ENCODE data around the gene PLEKHA4. TPM values are rescaled to one million over a fixed set of nuclear protein-coding genes. Genes with fewer than 3 reads are reported as not detected.

Gene PLEKHA4
- total RNA-seq, 1 donor from 2014 or later = 1.9 TPM

DNA sequence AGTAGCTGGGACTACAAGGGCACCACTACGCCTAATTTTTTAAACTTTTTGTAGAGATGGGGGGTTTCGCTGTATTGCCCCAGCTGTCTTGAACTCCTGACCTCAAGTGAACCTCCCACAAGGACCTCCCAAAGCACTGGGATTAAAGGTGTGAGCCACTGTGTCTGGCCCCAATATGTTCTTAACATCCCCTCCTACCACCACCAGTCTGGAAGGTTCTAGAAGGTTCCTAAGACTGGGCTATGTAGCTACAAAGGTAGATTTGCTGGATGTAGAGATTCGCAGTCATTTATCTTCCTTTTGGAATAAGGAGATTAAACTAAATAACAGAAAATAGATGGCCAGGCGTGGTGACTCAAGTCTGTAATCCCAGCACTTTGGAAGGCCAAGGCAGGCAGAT lies 37.5 kb downstream of the PLEKHA4 start:
- peaks cover 2% of the 10 kb centered on the region for H3K27me3 Mint-ChIP-seq (ENCODE audit: insufficient read depth)
- DNase-seq (ENCODE audit: low spot score) = no peak
- no peak overlapping the region for H3K4me3 Mint-ChIP-seq
- H3K36me3 Mint-ChIP-seq (ENCODE audit: low read depth) = no peaks in the 10 kb centered on the region
- intact Hi-C loops (cut with micrococcal nuclease) = no loop called here
- H3K9me3 Mint-ChIP-seq = no peaks in the 10 kb centered on the region
- H3K27ac Mint-ChIP-seq = no peak overlapping the region
- H3K4me1 Mint-ChIP-seq (ENCODE audit: low read depth) = peaks cover 11% of the 10 kb centered on the region

DNA sequence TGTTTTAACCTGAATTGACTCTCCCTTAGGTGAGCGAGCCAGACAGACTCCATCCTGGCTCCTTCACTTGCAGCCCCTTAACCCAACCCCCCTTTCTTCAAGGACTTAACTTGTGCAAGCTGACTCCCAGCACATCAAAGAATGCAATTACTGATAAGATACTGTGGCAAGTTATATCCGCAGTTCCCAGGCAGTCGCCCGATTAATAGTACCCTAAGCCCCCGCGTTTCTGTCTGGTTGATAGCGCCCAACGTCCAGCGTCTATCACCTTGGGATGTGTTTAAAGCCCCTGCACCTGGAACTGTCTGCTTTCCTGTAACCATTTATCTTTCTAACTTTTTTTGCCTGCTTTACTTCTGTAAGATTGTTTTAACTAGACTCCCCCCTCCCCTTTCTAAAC lies 38.3 kb downstream of the PLEKHA4 start:
- Mint-ChIP-seq H3K36me3 (ENCODE audit: low read depth) (no peaks in the 10 kb centered on the region), H3K27me3 (ENCODE audit: insufficient read depth) (peaks cover 2% of the 10 kb centered on the region), H3K4me1 (ENCODE audit: low read depth) (peaks cover 5% of the 10 kb centered on the region), H3K27ac (no peak overlapping the region), H3K9me3 (no peaks in the 10 kb centered on the region), H3K4me3 (no peak overlapping the region)
- no peak for DNase-seq (ENCODE audit: low spot score)
- intact Hi-C loops (cut with micrococcal nuclease) = no loop called here

DNA sequence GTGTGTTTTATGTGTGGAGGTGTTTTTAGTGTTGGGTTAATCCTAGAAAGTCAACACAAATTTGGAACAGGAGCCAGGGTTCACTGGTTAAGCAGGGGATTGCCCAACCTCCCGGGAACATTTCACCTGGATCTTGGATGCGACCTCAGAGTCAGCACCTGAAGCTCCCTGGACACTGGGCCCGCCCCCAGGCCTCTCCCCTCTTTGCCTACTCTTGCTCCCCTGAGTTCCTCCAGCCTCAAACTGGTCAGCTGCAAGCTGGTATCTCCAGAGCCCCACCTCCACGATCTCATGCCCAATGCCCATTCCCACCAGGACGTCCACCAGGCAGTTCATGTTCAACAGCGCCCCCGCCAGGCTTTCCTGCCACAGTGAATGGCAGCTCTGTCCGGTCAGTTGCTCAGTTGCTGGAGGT lies 41.8 kb downstream of the PLEKHA4 start:
- no peaks in the 10 kb centered on the region for H3K4me1 Mint-ChIP-seq (ENCODE audit: low read depth)
- no peak overlapping the region for H3K4me3 Mint-ChIP-seq
- no peaks in the 10 kb centered on the region for H3K36me3 Mint-ChIP-seq (ENCODE audit: low read depth)
- no peaks in the 10 kb centered on the region for H3K9me3 Mint-ChIP-seq
- no peak for DNase-seq (ENCODE audit: low spot score)
- H3K27me3 Mint-ChIP-seq (ENCODE audit: insufficient read depth) = no peaks in the 10 kb centered on the region
- intact Hi-C loops (cut with micrococcal nuclease) = no loop called here
- no peak overlapping the region for H3K27ac Mint-ChIP-seq

DNA sequence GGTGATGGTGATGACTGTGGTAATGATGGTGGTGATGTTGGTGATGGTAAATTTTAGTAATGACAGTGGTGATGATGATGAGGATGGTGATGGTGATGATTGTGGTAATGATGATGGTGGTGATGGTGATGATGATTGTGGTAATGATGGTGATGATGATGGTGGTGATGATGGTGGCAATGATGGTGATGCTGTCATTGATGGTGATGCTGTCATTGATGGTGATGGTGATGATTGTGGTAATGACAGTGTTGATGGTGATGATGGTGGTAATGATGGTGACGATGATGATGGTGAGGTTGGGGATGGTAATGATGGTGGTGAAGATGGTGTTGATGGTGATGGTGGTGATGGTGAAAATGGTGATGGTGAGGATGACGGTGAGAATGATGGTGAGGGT lies 45.9 kb downstream of the PLEKHA4 start:
- Mint-ChIP-seq H3K36me3 (ENCODE audit: low read depth) (no peaks in the 10 kb centered on the region), H3K27me3 (ENCODE audit: insufficient read depth) (no peaks in the 10 kb centered on the region), H3K9me3 (no peaks in the 10 kb centered on the region), H3K4me3 (no peak overlapping the region), H3K4me1 (ENCODE audit: low read depth) (no peaks in the 10 kb centered on the region), H3K27ac (no peak overlapping the region)
- DNase-seq (ENCODE audit: low spot score) = no peak
- intact Hi-C loops (cut with micrococcal nuclease) = no loop called here

DNA sequence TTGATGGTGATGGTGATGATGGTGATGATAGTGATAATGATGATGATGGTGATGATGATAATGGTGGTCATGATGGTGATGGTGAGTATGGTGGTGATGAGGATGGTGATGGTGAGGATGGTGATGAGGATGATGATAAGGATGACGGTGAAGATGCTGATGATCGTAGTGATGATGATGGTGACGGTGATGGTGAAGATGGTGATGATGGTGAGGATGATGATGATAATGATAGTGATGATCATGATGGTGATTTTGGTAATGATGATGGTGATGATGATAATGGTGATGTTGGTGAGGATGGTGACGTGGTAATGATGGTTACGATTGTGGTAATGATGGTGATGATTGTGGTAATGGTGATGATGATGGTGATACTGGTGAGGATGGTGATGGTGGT lies 46.8 kb downstream of the PLEKHA4 start:
- DNase-seq (ENCODE audit: low spot score) = no peak
- Mint-ChIP-seq H3K36me3 (ENCODE audit: low read depth) (no peaks in the 10 kb centered on the region), H3K4me1 (ENCODE audit: low read depth) (peaks cover under 1% of the 10 kb centered on the region), H3K27ac (no peak overlapping the region), H3K27me3 (ENCODE audit: insufficient read depth) (no peaks in the 10 kb centered on the region), H3K4me3 (no peak overlapping the region), H3K9me3 (no peaks in the 10 kb centered on the region)
- intact Hi-C loops (cut with micrococcal nuclease) = no loop called here

DNA sequence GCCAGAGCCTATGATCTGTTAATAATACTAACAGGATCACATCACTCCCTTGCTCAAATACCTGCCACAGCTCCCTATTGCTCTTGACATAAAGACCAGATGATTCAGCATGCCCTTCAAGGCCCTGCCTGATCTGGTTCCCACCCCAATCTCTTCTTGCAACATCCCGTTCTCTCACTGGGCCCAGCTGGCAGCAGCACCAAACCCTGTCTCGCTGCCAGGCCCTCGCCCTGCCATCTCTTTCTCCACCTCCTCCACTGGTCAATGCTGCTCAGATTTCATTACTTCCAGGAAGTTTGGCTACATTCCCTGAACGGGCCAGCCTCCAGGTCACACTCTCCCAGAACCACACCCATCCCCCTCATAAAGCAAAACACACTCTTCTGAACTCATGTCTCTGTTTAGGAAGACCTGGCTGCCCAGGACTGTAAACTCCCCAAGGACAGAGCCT lies 49.0 kb downstream of the PLEKHA4 start:
- no peak for DNase-seq (ENCODE audit: low spot score)
- Mint-ChIP-seq H3K27me3 (ENCODE audit: insufficient read depth) (no peaks in the 10 kb centered on the region), H3K36me3 (ENCODE audit: low read depth) (no peaks in the 10 kb centered on the region), H3K4me1 (ENCODE audit: low read depth) (peaks cover 10% of the 10 kb centered on the region), H3K27ac (no peak overlapping the region), H3K9me3 (no peaks in the 10 kb centered on the region), H3K4me3 (no peak overlapping the region)
- intact Hi-C loops (cut with micrococcal nuclease) = no loop called here

DNA sequence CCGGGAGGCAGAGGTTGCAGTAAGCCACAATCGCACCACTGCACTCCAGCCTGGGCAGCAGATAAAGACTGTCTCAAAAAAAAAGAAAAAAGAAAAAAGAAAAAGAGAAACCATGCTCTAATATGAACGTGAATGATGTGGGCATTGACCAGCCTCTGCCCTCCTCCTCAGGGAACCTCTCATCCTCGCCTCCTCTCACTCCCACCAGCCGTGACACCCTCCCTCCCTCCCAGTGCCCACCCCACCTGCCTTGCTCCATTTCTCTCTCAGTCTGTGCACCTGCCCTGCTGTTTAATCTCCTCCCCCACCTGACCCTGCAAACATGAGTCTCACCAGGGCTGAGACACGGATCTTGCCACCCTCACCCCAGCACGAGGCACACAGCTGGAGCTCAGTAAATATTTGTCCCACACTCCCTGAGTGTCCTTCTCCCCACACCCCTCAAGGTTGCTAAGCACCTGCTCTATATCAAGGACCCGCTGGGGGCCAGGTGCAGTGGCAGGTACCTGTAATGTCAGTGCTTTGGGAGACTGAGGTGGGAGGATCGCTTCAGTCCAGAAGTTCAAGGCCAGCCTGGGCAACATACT lies 50.1 kb downstream of the PLEKHA4 start:
- intact Hi-C loops (cut with micrococcal nuclease) = no loop called here
- Mint-ChIP-seq H3K4me3 (no peak overlapping the region), H3K9me3 (no peaks in the 10 kb centered on the region), H3K27me3 (ENCODE audit: insufficient read depth) (no peaks in the 10 kb centered on the region), H3K4me1 (ENCODE audit: low read depth) (peaks cover 10% of the 10 kb centered on the region), H3K27ac (no peak overlapping the region), H3K36me3 (ENCODE audit: low read depth) (no peaks in the 10 kb centered on the region)
- no peak for DNase-seq (ENCODE audit: low spot score)

DNA sequence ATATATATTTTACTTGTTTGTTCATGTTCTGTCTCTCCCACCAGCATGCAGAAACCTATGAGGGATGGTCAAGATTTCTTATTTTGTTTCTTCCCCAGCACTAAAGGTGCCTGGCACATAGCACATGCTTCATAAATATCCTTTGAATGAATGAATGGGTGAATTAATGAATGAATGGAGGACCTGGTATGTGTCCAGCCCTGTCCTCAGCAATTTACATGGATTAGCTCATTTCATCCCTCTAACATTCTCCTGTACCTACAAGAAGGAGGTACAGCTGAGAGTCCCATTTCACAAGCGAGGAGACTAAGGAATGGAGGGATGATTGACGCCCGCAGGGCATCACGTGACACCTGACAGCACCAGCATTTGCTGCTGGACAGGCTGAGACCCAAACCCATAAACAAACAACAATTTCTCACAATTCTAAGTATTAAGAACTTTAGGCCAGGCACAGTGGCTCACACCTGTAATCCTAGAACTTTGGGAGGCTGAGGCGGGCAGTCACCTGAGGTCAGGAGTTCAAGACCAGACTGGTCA lies 50.8 kb downstream of the PLEKHA4 start:
- Mint-ChIP-seq H3K27me3 (ENCODE audit: insufficient read depth) (no peaks in the 10 kb centered on the region), H3K4me1 (ENCODE audit: low read depth) (peaks cover 10% of the 10 kb centered on the region), H3K27ac (no peak overlapping the region), H3K36me3 (ENCODE audit: low read depth) (no peaks in the 10 kb centered on the region), H3K4me3 (no peak overlapping the region), H3K9me3 (no peaks in the 10 kb centered on the region)
- DNase-seq (ENCODE audit: low spot score) = no peak
- intact Hi-C loops (cut with micrococcal nuclease) = no loop called here

DNA sequence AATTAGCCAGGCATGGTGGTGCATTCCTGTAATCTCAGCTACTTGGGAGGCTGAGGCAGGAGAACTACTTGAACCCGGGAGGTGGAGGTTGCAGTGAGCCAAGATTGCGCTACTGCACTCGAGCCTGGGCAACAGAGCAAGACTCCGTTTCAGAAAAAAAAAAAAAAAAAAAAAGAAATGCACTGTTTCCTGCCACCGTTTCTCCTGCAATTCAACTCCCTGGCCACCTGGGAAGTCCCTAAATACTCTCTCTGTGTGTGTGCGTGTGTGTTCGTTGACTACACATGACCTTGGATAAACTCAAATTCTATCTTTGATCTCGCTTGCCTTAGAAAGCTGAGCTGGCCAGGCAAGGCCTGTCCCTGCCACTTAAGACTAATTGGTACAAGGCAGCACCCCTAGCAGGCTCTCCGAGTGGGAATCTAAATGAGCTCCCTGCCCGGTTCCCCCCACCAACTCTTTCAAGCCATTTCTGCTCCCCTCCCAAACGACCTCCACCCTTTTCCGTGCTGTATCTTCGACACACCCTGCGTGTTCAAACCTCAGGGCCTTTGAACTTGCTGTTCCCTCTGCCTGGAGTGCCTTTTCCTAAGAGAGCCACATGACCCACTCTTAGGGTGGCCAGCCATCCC lies 52.4 kb downstream of the PLEKHA4 start:
- no peaks in the 10 kb centered on the region for H3K36me3 Mint-ChIP-seq (ENCODE audit: low read depth)
- H3K27ac Mint-ChIP-seq = peak overlapping the region; percentile 11
- intact Hi-C loops (cut with micrococcal nuclease) = no loop called here

DNA sequence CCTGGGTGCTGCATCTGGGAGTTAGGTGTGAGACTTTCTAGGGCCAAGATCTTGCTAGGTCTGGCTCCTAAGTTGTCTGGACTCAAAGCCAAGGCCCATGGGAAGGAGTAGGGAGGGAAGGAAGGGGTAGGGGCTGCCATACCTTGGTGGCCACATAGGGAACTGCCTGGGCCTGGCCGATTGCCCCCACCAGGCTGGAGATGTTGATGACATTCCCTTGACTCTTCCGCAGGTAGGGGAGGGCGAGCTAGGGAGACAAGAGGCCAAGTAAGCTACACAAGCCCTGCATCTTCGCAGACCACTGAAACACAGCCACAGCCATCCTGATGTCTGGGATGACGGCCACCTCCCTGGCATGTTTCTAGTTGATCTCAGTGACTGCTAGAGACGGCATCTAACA lies 53.5 kb downstream of the PLEKHA4 start:
- H3K36me3 Mint-ChIP-seq (ENCODE audit: low read depth) = no peaks in the 10 kb centered on the region
- intact Hi-C loops (cut with micrococcal nuclease) = loop anchor here (5.0 kb wide), 1 partner anchor 42 kb away; no protein-coding TSS in a partner anchor
- no peak for DNase-seq (ENCODE audit: low spot score)
- peaks cover 2% of the 10 kb centered on the region for H3K27me3 Mint-ChIP-seq (ENCODE audit: insufficient read depth)
- no peak overlapping the region for H3K27ac Mint-ChIP-seq
- no peak overlapping the region for H3K4me3 Mint-ChIP-seq
- no peaks in the 10 kb centered on the region for H3K9me3 Mint-ChIP-seq
- peaks cover 15% of the 10 kb centered on the region for H3K4me1 Mint-ChIP-seq (ENCODE audit: low read depth)

More for the DNA sequence above, 52.4 kb downstream of the PLEKHA4 start:
- H3K9me3 Mint-ChIP-seq = no peaks in the 10 kb centered on the region
- H3K4me3 Mint-ChIP-seq = peak overlapping the region; percentile 34
- peaks cover 10% of the 10 kb centered on the region for H3K4me1 Mint-ChIP-seq (ENCODE audit: low read depth)
- DNase-seq (ENCODE audit: low spot score) = peak; percentile 33
- H3K27me3 Mint-ChIP-seq (ENCODE audit: insufficient read depth) = peaks cover 2% of the 10 kb centered on the region

DNA sequence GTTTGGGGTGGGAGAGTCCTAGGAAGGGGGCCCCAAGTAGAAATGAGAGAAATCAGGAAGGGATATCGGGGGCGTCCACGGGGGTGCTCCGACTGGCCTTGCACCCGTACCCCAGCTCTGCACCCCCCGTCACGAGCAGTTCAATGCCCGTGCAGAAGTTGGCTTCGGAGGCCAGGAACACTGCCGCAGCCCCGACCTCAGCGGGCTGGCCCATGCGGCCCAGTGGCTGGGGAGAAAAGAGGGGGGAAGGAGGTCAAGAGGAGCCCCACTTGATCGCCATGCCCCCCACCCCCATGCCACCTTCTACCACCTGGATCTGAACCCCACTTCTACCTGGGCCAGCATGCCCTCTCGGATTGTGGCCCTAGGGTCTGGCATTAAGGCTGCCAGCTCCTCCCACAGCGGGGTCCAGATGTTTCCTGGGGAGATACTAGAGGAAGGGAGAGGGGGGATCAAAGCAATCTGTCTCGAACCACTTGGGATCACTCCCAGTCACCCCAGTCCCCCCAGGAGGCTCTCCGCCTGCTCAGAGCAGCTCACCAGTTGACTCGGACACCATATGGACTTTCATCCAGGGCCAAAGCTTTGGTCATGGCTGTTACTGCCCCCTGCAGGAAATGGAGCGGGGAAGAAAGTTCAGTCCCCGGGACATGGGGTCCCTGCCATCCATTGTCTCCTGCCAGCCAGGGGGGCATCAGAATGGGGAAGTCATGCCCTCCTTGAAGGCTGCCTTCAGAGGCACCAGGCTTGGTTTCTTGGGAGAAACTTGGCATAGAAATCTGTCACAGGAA lies 55.1 kb downstream of the PLEKHA4 start:
- intact Hi-C loops (cut with micrococcal nuclease) = loop anchor here (5.0 kb wide), 1 partner anchor 44 kb away; no protein-coding TSS in a partner anchor
- Mint-ChIP-seq H3K4me1 (ENCODE audit: low read depth) (peaks cover 26% of the 10 kb centered on the region), H3K36me3 (ENCODE audit: low read depth) (no peaks in the 10 kb centered on the region), H3K27me3 (ENCODE audit: insufficient read depth) (peaks cover 2% of the 10 kb centered on the region), H3K27ac (no peak overlapping the region), H3K4me3 (no peak overlapping the region), H3K9me3 (no peaks in the 10 kb centered on the region)
- DNase-seq (ENCODE audit: low spot score) = no peak

DNA sequence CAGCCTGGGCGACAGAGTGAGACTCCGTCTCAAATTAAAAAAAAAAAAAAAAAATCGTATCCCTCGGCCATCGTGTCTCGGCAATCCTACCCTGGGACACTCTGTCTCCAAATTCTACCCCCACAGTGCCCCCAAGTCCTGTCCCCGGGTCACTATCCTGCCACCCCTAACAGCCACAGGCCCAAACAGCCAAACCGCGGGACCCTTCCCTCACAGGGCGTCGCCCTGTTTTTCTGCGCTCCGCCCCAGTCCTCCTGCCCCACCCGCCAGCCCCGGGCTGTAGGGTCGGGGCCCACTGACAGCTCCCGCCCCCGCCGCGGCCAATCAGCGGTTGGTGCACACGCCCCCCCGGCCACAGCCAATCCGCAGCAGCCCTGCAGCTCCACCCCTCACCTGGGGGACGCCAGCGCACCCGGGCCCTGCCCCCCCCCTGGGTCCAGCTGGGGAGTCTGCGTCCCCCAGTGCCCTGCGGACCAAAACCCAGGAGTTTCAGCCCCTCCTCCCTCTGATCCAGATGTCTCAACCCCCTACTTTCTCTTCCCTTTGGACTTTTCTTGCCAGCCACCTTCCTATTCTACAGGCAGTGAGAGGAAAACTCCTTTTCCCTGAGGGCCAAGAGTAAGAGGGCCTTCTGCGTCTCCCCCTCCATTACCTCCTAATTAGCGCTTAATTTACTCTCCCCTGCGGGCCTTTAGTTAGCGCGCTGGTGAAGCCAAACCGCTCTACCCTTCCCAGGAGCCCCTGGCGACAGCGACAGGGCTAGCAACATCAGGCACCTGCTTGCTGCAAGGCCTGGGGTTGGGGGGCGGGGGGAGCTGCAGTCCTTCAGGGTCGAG lies 56.1 kb downstream of the PLEKHA4 start:
- peaks cover 3% of the 10 kb centered on the region for H3K36me3 Mint-ChIP-seq (ENCODE audit: low read depth)
- H3K9me3 Mint-ChIP-seq = no peaks in the 10 kb centered on the region
- peak; percentile 58 for DNase-seq (ENCODE audit: low spot score)
- H3K4me1 Mint-ChIP-seq (ENCODE audit: low read depth) = peaks cover 33% of the 10 kb centered on the region
- intact Hi-C loops (cut with micrococcal nuclease) = loop anchor here (5.0 kb wide), 1 partner anchor 45 kb away; no protein-coding TSS in a partner anchor
- H3K27ac Mint-ChIP-seq = no peak overlapping the region
- peak overlapping the region; percentile 76 for H3K4me3 Mint-ChIP-seq
- peaks cover 2% of the 10 kb centered on the region for H3K27me3 Mint-ChIP-seq (ENCODE audit: insufficient read depth)
